Measurements from ENCODE around the gene CDHR2.

- TF ChIP-seq CTCF (IDR thresholded peaks at IDR 0.05), result no peak
- peak in 1 of 2 donors; percentile 36 for TF ChIP-seq POLR2A (IDR thresholded peaks at IDR 0.05)
Measured at GRCh38 chr5:176536902-176537553, 12.1 kb upstream of the CDHR2 start, which contains the start of gene RNF44.

All from heart left ventricle (tissue), 13 donors.